ENCODE measurements around the gene FRMD3.

DNA sequence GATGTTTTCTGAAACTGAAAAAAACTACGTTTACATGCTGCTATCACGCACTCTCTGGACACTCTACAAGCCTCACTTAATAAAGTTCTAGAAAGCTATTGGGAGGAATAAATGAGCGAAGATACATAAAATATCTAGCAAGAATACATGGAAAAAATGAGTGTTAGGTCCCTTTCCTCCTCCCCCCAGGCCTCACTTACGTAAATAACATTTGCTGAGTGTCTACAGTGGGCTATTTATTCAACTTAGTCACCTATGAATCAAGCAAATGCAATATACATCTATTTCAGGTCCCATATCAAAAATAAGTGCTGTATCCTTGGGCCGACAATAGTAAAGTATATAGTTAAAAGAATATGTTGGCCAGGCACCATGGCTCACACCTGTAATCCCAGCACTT lies 62.5 kb downstream of the FRMD3 start:
- TF ChIP-seq, protein P1, sequence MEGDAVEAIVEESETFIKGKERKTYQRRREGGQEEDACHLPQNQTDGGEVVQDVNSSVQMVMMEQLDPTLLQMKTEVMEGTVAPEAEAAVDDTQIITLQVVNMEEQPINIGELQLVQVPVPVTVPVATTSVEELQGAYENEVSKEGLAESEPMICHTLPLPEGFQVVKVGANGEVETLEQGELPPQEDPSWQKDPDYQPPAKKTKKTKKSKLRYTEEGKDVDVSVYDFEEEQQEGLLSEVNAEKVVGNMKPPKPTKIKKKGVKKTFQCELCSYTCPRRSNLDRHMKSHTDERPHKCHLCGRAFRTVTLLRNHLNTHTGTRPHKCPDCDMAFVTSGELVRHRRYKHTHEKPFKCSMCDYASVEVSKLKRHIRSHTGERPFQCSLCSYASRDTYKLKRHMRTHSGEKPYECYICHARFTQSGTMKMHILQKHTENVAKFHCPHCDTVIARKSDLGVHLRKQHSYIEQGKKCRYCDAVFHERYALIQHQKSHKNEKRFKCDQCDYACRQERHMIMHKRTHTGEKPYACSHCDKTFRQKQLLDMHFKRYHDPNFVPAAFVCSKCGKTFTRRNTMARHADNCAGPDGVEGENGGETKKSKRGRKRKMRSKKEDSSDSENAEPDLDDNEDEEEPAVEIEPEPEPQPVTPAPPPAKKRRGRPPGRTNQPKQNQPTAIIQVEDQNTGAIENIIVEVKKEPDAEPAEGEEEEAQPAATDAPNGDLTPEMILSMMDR (IDR thresholded peaks at IDR 0.05), result no peak
- TF ChIP-seq POLR2A (IDR thresholded peaks at IDR 0.05), result no peak
